IPS-20b (cell line): Measurements from ENCODE around the gene GPR62.
A peak's percentile ranks its signal among the peaks of the same experiment; 100 is the strongest.

Experiments
- H3K27ac ChIP-seq: one replicate; pipeline ENCODE4 v1.5.1; 2013; ENCODE audit warnings: low read length
- H3K27me3 ChIP-seq: 2 replicates; pipeline ENCODE4 v1.6.1; 2013; ENCODE audit warnings: mild to moderate bottlenecking, low read length, inconsistent platforms; ENCODE audit not compliant: insufficient read depth
- H3K36me3 ChIP-seq: 2 replicates; pipeline ENCODE4 v1.6.1; 2013; ENCODE audit warnings: low read depth, mild to moderate bottlenecking, inconsistent platforms, low read length, moderate library complexity; ENCODE audit not compliant: insufficient read depth
- H3K4me1 ChIP-seq: 2 replicates; pipeline ENCODE4 v1.6.1; 2013; ENCODE audit warnings: mild to moderate bottlenecking, control low read depth, inconsistent platforms, low read length, moderate library complexity; ENCODE audit not compliant: insufficient read depth
- H3K4me3 ChIP-seq: 2 replicates; pipeline ENCODE4 v1.5.1; 2013; ENCODE audit warnings: mild to moderate bottlenecking, low read length, inconsistent platforms
- H3K9ac ChIP-seq: 2 replicates; pipeline ENCODE4 v1.6.1; 2013; ENCODE audit warnings: low read depth, mild to moderate bottlenecking, inconsistent platforms, low read length, moderate library complexity
- H3K9me3 ChIP-seq: 2 replicates; pipeline ENCODE4 v1.6.1; 2013; ENCODE audit warnings: mild to moderate bottlenecking, low read depth, low read length, inconsistent platforms; ENCODE audit not compliant: insufficient read depth

The GPR62 gene

DNA sequence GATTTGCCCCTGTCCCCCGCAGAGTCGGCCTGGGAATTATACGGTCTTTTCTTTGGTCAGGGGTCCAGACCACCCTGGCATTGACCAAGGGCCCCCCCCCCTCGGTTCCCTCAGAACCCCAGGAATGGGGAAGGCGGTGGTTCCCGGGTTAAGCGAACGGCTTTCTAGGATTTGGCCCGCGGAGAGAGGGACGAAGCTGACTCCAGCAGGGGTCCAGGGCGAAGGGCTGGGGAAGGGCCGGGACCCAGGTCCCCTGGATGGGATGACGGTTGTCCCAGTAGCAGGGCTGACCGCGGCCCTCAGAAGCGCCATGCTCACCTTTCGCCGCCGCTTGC, 13.8 kb upstream of the GPR62 start:
- Histone ChIP-seq H3K4me3 (peak overlapping the region; percentile 89), H3K4me1 (no peaks in the 10 kb centered on the region), H3K27me3 (peaks cover 7% of the 10 kb centered on the region; the same call in 1 of the 2 replicates), H3K27ac (no peak overlapping the region), H3K36me3 (peaks cover 40% of the 10 kb centered on the region), H3K9me3 (no peaks in the 10 kb centered on the region), H3K9ac (peak overlapping the region; percentile 89)

DNA sequence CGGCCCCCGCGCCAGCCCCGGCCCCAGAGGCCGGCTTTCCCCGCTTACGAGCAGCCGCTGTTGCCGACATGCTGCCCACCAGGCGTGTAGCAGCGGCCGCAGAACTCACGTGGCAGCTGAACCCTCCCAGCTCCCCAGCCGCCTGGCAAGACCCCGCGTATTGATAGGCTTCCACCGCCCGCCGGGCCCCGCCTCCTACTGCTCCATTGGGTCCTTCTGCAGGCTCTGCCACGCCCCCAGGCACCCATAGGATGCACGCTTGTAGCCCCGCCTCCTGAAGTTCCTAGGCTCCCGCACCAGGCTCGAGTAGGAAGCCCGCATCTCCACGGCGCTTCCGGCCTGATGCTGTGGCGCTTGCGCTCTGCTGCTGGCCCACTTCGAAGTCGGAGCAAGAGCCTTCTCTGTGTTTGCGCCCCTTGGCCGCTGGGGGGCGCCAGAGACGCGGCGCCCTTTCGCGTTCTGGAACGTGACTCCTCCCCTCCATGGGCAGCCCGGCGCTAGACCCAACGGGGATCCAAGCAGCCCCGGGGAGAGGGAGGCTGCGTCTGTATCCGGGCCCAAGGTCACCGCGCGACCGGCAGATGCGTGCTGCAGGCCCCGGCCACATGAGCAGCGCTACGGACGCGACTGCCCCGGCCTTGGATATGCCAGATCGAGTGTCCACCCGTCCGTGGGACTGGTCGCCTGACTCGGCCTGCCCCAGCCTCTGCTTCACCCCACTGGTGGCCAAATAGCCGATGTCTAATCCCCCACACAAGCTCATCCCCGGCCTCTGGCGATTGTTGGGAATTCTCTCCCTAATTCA, 13.2 kb upstream of the GPR62 start, which contains the start of the genes PARP3 and RRP9:
Gene PARP3, plus strand, starts transcription at position 566 of the 805 bp plus-strand sequence. CDS start 993 bp downstream, outside the sequence.
Gene RRP9, minus strand, starts transcription at position 107 of the 805 bp plus-strand sequence. Its CDS starts 37 bp downstream, at position 70.
- Histone ChIP-seq H3K27me3 (peaks cover 7% of the 10 kb centered on the region; the same call in 1 of the 2 replicates), H3K9ac (peak within 1 kb of the TSS; percentile 89), H3K27ac (no peak within 1 kb of the TSS)

DNA sequence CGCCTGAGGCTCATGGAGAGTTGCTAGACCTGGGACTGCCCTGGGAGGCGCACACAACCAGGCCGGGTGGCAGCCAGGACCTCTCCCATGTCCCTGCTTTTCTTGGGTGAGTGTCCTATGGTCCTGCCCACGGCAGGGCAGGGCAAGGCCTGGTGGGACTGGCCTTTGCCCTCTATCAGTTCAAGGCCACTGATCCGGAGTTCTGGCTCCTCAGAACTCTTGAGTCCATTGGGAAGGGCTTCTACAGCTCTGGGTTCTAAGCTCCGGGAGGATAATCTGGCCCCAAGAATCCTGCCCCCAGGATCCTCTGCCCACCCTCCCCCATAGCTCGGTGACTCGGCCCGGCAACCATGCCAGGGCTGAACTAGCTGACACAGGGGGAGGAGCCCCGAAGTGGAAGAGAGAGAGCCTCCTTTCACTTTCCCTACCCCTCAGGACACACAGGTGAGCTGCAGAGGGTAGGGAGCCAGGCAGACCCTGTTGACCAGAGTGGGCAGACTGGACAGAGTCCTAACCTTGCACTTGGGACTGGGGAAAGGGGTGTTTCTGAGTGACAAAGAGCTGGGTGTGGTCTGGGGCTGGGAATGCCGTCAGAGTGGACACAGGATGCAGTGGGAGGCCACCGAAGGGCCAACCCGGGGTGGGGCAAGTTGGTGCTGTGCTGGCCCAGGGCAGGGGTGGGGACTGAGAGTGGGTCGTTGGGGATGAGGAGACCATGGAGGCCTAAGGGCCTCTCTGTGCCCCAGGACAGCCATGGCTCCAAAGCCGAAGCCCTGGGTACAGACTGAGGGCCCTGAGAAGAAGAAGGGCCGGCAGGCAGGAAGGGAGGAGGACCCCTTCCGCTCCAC, 12.4 kb upstream of the GPR62 start:
- peaks cover 26% of the 10 kb centered on the region for H3K36me3 ChIP-seq
- no peaks in the 10 kb centered on the region for H3K9me3 ChIP-seq
- H3K27ac ChIP-seq = no peak overlapping the region
- H3K27me3 ChIP-seq = peaks cover 7% of the 10 kb centered on the region; the same call in 1 of the 2 replicates
- no peaks in the 10 kb centered on the region for H3K4me1 ChIP-seq
- H3K4me3 ChIP-seq = peak overlapping the region; percentile 60; the same call in 1 of the 2 replicates
- H3K9ac ChIP-seq = peak overlapping the region; percentile 61; the same call in 1 of the 2 replicates

More for the DNA sequence above, 13.2 kb upstream of the GPR62 start, which contains the start of the genes PARP3 and RRP9:
- H3K4me1 ChIP-seq = no peaks in the 10 kb centered on the region
- no peaks in the 10 kb centered on the region for H3K9me3 ChIP-seq
- H3K36me3 ChIP-seq = peaks cover 35% of the 10 kb centered on the region
- H3K4me3 ChIP-seq = peak within 1 kb of the TSS; percentile 89

DNA sequence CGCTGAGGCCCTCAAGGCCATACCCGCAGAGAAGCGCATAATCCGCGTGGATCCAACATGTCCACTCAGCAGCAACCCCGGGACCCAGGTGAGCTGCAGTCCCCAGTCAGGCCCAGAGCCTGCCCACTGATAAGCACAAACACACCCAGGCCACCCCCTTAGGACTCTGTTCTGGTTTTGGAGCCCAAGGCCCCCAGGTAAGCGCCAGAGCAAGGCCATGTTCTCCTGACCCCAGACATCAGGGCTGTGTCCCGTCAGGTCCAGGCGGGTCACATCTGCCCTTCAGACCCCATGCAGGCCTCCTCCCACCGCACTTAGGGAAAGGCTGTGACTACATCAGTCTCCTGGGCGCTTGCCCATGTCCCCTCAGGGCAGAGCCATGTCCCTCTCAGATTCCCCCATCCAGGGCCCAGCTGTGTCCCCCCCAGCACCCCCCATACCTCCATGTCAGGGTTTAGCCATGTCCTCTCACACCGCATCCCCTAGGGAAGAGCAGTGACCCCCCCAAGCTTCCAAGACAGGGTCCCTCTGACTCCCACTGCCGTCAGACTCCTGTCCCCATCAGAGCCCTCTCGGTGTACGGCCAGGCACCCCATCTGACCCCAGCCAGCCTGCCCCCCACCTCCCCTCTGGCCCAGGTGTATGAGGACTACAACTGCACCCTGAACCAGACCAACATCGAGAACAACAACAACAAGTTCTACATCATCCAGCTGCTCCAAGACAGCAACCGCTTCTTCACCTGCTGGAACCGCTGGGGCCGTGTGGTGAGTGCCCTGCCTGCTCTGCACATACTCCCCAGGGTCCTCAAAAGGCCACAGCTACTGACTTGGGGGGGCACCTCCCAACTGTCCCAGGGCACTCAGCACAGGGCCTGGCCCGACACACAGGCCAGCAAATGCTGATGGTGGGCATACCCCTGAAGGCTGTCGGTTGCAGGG, 11.5 kb upstream of the GPR62 start:
- Histone ChIP-seq H3K27me3 (peaks cover 11% of the 10 kb centered on the region; the same call in 1 of the 2 replicates), H3K36me3 (peaks cover 17% of the 10 kb centered on the region; the same call in 1 of the 2 replicates), H3K4me3 (no peak overlapping the region), H3K4me1 (no peaks in the 10 kb centered on the region), H3K9me3 (no peaks in the 10 kb centered on the region), H3K9ac (no peak overlapping the region), H3K27ac (no peak overlapping the region)

DNA sequence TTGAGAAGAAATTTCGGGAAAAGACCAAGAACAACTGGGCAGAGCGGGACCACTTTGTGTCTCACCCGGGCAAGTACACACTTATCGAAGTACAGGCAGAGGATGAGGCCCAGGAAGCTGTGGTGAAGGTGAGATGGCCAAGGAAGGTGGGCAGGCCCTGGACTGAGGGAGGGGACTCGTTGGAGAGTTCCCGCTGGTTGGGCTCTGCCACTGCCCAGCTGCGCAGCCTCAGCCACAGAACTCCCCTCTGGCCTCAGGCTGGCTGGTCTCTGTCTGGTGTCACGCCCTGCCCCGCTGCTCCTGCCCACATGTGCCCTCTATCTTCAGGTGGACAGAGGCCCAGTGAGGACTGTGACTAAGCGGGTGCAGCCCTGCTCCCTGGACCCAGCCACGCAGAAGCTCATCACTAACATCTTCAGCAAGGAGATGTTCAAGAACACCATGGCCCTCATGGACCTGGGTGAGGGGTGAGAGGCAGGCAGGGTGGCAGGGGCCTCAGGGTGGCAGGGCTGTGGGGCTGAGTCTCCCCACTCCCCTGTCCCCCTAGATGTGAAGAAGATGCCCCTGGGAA, 10.6 kb upstream of the GPR62 start:
- Histone ChIP-seq H3K27ac (no peak overlapping the region), H3K36me3 (peaks cover 9% of the 10 kb centered on the region; the same call in 1 of the 2 replicates), H3K9ac (no peak overlapping the region), H3K4me1 (no peaks in the 10 kb centered on the region), H3K4me3 (no peak overlapping the region), H3K27me3 (peaks cover 14% of the 10 kb centered on the region; the same call in 1 of the 2 replicates), H3K9me3 (no peaks in the 10 kb centered on the region)

DNA sequence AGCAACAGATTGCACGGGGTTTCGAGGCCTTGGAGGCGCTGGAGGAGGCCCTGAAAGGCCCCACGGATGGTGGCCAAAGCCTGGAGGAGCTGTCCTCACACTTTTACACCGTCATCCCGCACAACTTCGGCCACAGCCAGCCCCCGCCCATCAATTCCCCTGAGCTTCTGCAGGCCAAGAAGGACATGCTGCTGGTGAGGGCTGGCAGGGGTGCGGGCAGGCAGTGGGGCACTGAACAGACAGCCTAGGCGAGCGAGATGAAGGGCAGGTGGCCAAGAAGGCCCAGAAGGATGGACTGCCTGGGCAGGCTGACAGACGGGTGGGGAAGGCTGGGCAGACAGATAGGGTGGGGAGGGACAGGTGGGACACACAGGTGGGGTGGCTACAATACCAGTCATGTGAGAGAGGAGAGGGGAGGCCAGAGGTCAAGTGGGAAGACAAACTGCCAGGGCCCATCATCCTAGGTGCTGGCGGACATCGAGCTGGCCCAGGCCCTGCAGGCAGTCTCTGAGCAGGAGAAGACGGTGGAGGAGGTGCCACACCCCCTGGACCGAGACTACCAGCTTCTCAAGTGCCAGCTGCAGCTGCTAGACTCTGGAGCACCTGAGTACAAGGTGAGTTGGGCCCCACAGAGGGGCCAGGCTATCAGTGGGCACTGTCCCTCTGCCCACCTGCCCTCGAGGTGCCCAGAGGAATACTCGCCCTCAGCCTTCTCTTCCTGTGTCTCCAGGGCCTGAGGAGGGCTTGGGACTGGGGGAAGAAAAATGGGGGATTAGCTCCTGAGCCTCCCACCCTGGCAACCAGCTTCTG, 9.9 kb upstream of the GPR62 start:
- Histone ChIP-seq H3K4me3 (no peak overlapping the region), H3K27ac (no peak overlapping the region), H3K27me3 (peaks cover 19% of the 10 kb centered on the region; the same call in 1 of the 2 replicates), H3K9ac (no peak overlapping the region), H3K4me1 (no peaks in the 10 kb centered on the region), H3K9me3 (no peaks in the 10 kb centered on the region), H3K36me3 (0 out of 2 replicates have a peak, but pooled peaks cover 2% of the 10 kb centered on the region)

DNA sequence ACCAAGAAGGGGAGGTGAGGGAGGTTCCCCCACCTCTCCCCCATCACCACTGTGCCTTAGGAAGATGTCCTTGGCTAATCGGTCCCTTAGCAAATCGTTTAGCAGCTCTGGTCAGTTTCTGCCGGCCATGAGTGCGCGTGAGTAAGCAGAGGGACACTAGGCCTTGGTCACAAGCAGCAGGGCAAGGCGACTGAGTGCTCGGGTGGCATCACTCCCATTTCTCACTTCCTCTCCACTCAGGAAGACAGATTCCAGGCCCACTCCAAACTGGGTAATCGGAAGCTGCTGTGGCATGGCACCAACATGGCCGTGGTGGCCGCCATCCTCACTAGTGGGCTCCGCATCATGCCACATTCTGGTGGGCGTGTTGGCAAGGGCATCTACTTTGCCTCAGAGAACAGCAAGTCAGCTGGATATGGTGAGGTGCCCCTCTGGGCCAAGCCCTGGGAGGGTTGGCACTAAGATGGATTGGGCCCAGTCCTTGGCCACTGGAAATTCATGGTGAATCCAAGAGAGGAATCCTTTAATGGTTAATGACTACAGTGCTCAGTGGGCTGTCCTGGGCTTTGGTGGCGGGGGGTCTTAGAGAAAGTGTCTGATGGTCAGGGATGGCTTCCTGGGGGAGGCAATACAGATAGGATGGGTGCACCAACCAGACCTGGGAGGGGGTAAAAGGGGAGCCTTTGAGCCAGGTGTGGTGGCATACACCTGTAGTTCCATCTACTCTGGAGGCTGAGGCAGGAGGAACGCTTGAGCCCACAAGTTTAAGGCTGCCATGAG, 9.1 kb upstream of the GPR62 start:
- Histone ChIP-seq H3K4me3 (no peak overlapping the region), H3K4me1 (no peaks in the 10 kb centered on the region), H3K9me3 (no peaks in the 10 kb centered on the region), H3K9ac (no peak overlapping the region), H3K27me3 (peaks cover 28% of the 10 kb centered on the region), H3K36me3 (no peaks in the 10 kb centered on the region), H3K27ac (no peak overlapping the region)

DNA sequence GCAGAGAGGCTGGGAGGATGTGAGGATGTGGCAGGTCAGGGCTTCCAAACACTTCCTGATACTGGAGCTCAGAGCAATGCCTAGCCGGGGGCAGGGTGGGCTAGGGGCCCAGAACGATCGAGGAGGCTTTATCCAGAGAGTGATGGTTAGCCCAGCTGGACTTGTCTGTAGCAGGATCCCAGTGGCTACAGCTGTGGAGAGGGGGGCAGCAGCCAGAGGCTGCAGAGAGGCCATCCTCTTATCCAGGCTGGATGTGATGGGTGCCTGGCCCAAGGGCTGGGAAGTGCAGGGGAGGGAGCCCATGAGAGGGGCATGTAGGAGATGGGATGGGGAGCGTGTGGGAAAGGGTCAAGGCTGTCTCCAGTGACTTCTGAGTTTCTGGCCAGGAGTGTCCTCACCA, 8.4 kb upstream of the GPR62 start:
- H3K4me3 ChIP-seq = no peak overlapping the region
- H3K9ac ChIP-seq = no peak overlapping the region
- H3K9me3 ChIP-seq = no peaks in the 10 kb centered on the region
- H3K27ac ChIP-seq = no peak overlapping the region
- no peaks in the 10 kb centered on the region for H3K36me3 ChIP-seq
- H3K4me1 ChIP-seq = no peaks in the 10 kb centered on the region
- peaks cover 35% of the 10 kb centered on the region for H3K27me3 ChIP-seq

DNA sequence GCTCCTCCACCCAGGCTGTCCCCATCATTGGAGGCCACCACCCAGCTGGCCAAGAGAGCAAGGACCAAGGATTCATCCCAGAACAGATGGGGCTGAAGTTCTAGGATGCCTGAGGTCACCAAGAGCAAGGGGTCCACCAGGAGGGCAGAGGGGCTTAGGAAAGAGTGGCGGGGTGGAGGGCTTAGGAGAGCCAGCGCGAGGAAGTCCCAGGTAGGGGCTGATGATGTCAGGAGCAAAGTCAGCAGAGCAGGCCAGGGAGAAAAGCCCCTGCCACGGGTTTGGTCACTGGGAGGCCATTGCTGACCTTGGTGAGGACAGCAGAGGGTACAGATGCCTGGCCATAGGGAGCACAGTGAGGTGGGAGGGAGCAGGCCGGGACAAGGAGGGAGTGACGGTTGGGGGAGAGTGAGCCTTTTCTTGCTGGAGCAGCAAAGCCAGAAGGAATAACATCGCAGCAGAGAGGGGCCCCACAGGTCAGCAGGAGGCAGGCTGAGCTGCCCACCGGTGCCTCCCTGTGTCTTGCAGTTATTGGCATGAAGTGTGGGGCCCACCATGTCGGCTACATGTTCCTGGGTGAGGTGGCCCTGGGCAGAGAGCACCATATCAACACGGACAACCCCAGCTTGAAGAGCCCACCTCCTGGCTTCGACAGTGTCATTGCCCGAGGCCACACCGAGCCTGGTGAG, 7.8 kb upstream of the GPR62 start:
- no peaks in the 10 kb centered on the region for H3K36me3 ChIP-seq
- no peak overlapping the region for H3K4me3 ChIP-seq
- no peaks in the 10 kb centered on the region for H3K9me3 ChIP-seq
- H3K4me1 ChIP-seq = no peaks in the 10 kb centered on the region
- no peak overlapping the region for H3K9ac ChIP-seq
- peaks cover 40% of the 10 kb centered on the region for H3K27me3 ChIP-seq
- no peak overlapping the region for H3K27ac ChIP-seq
